K562 (cell line): ENCODE data around the gene ENOX2. TPM values are rescaled to one million over a fixed set of nuclear protein-coding genes. Genes with fewer than 3 reads are reported as not detected.

ENCODE experiments used
- ATAC-seq: fragments of 200-7000 bp; cut with Tn5 transposase; 3 replicates; pipeline ENCODE4 v1.9.1; 2020; ENCODE audit warnings: moderate library complexity
- BruUV-seq: library from RNA; stranded (reverse); fragments of 400-500 nt; replicated peaks from 2 replicates; lab custom pipeline; 2021; lab: Mats Ljungman, UMichigan
- CTCF ChIA-PET: fragments of 300-600 bp; formaldehyde crosslinking; extraction: SDS; loops from one replicate; lab custom pipeline; 2021; ENCODE audit warnings: low intra/inter-chr PET ratio; lab: Yijun Ruan, JAX
- POLR2A ChIA-PET: fragments of 300-600, 350-650 bp; sonication (Branson Sonifier 250); formaldehyde crosslinking; extraction: SDS; loops from one replicate; lab custom pipeline; 2021; ENCODE audit warnings: antibody characterized with exemption, inconsistent platforms; lab: Yijun Ruan, JAX
- DNase-seq, 4 experiments: peaks; one replicate each; pipeline versions ENCODE4 v3.0.0 to v3.0.0-alpha.2; 2011 to 2018; ENCODE audit warnings: low spot score in 3 of 4, mixed read lengths in 3 of 4; ENCODE audit errors: extremely low read depth in 1 of 4
- FAIRE-seq: peaks from 2 replicates; lab custom pipeline; 2011; peaks lifted over from hg19 to GRCh38; lab: Jason Lieb, UNC
- H2AFZ ChIP-seq: 2 replicates; pipeline ENCODE4 v1.6.0; 2011; ENCODE audit warnings: low read depth, low read length, control low read depth, inconsistent platforms
- H3K27ac ChIP-seq: fragments of 200-600 bp; 3 replicates; pipeline ENCODE4 v1.8.0; 2011; ENCODE audit warnings: low read depth, mild to moderate bottlenecking, control low read depth, inconsistent platforms, low read length, moderate library complexity, mixed read lengths; ENCODE audit errors: extremely low read depth
- H3K27me3 ChIP-seq, 2 experiments: fragments of 300-600 bp in 1 of 2; 2 replicates in 1 of 2; 3 replicates in 1 of 2; pipeline versions ENCODE4 v1.6.0 to v1.8.0; 2011; ENCODE audit warnings: inconsistent platforms in 2 of 2, low read length in 2 of 2, mild to moderate bottlenecking in 1 of 2, mixed read lengths in 1 of 2, moderate library complexity in 1 of 2; ENCODE audit not compliant: control insufficient read depth in 2 of 2, insufficient read depth in 2 of 2
- H3K36me3 ChIP-seq: fragments of 300-600 bp; 3 replicates; pipeline ENCODE4 v1.8.0; 2011; ENCODE audit warnings: mild to moderate bottlenecking, low read length, inconsistent platforms; ENCODE audit not compliant: control insufficient read depth, insufficient read depth
- H3K4me1 ChIP-seq, 2 experiments: fragments of 200-600 bp in 1 of 2; replicated peaks in 1 of 2; 2 replicates in 1 of 2; 3 replicates in 1 of 2; pipeline versions ENCODE4 v1.5.1 to v1.8.0; 2011; ENCODE audit warnings: inconsistent platforms in 2 of 2, low read length in 2 of 2, mild to moderate bottlenecking in 1 of 2, mixed read lengths in 1 of 2, moderate library complexity in 1 of 2; ENCODE audit not compliant: control insufficient read depth in 2 of 2, insufficient read depth in 2 of 2
- H3K4me2 ChIP-seq: 2 replicates; pipeline ENCODE4 v1.6.1; 2011; ENCODE audit warnings: low read length, control low read depth, inconsistent platforms, mixed read lengths; ENCODE audit not compliant: insufficient read depth
- H3K4me3 ChIP-seq: fragments of 200-600 bp; sonication (generic), shearing (Covaris generic); 2 replicates; pipeline ENCODE4 v1.5.1; 2016; ENCODE audit warnings: control low read depth, inconsistent platforms
- H3K79me2 ChIP-seq: fragments of 200-600 bp; 3 replicates; pipeline ENCODE4 v1.8.0; 2011; ENCODE audit warnings: low read length, inconsistent platforms; ENCODE audit not compliant: control insufficient read depth, insufficient read depth
- H3K9ac ChIP-seq, 2 experiments: 2 replicates each; pipeline versions ENCODE4 v1.6.0 to v1.6.1; 2011; ENCODE audit warnings: low read depth in 2 of 2, low read length in 2 of 2, control low read depth in 1 of 2, inconsistent platforms in 1 of 2, mild to moderate bottlenecking in 1 of 2, mixed read lengths in 1 of 2; ENCODE audit not compliant: insufficient read depth in 1 of 2
- H3K9me1 ChIP-seq: one replicate; pipeline ENCODE4 v1.6.0; 2011; ENCODE audit warnings: inconsistent platforms, mild to moderate bottlenecking, low read length, moderate library complexity; ENCODE audit not compliant: control insufficient read depth, insufficient read depth
- H3K9me3 ChIP-seq: replicated peaks from 2 replicates; pipeline ENCODE4 v1.5.1; 2011; ENCODE audit warnings: low read depth, low read length, inconsistent platforms; ENCODE audit not compliant: control insufficient read depth, insufficient read depth
- H4K20me1 ChIP-seq: replicated peaks from 2 replicates; pipeline ENCODE4 v1.6.1; 2011; ENCODE audit warnings: low read length, inconsistent platforms, mixed read lengths; ENCODE audit not compliant: control insufficient read depth, insufficient read depth
- GATA2 ChIP-seq: sonication (generic); formaldehyde crosslinking; IDR thresholded peaks from 2 replicates; pipeline ENCODE4 v1.4.0; 2020; ENCODE audit warnings: mild to moderate bottlenecking, missing genetic modification reagents
- HDAC8 ChIP-seq: fragments of 450-650 bp; IDR thresholded peaks from 2 replicates; pipeline ENCODE4 v1.6.1; 2016; ENCODE audit warnings: mild to moderate bottlenecking, missing genetic modification characterization, moderate library complexity, missing compliant biosample characterization
- ILF3 ChIP-seq: fragments of 450-650 bp; IDR thresholded peaks from 2 replicates; pipeline ENCODE4 v1.6.1; 2018; ENCODE audit warnings: antibody characterized with exemption, mild to moderate bottlenecking, moderate library complexity, borderline replicate concordance
- ILK ChIP-seq: fragments of 450-650 bp; IDR thresholded peaks from 2 replicates; pipeline ENCODE4 v1.6.1; 2016; ENCODE audit warnings: missing genetic modification characterization, low read depth, mild to moderate bottlenecking, missing compliant biosample characterization, moderate library complexity, borderline replicate concordance
- JUN ChIP-seq, 2 experiments: sonication (generic) in 1 of 2; formaldehyde crosslinking in 1 of 2; IDR thresholded peaks; 2 replicates each; pipeline versions ENCODE4 v1.6.1 to v1.8.0; 2012 to 2022; ENCODE audit warnings: borderline replicate concordance in 2 of 2, mild to moderate bottlenecking in 2 of 2, improper control_type of control experiment in 1 of 2, low read depth in 1 of 2, low read length in 1 of 2, missing genetic modification reagents in 1 of 2
- MECOM ChIP-seq: fragments of 250-450 bp; sonication (Bioruptor Pico); IDR thresholded peaks from 2 replicates; pipeline ENCODE4 v1.8.0; 2022; ENCODE audit warnings: inconsistent platforms
- MED1 ChIP-seq: sonication (generic); formaldehyde crosslinking; IDR thresholded peaks from 2 replicates; pipeline ENCODE4 v1.8.1; 2023; ENCODE audit warnings: missing genetic modification reagents, borderline replicate concordance
- NR3C1 ChIP-seq: sonication (generic); formaldehyde crosslinking; IDR thresholded peaks from 2 replicates; pipeline ENCODE4 v1.8.1; 2022; ENCODE audit warnings: missing genetic modification reagents
- POLR2A ChIP-seq: fragments of 450-650 bp; conservative IDR thresholded peaks from 2 replicates; pipeline ENCODE4 v1.6.1; 2016
- RBM39 ChIP-seq: fragments of 200-400 bp; formaldehyde crosslinking; optimal IDR thresholded peaks from 2 replicates; pipeline ENCODE3; 2018; ENCODE audit warnings: low read depth, low read length
- SPI1 ChIP-seq: IDR thresholded peaks from 2 replicates; pipeline ENCODE4 v1.6.1; 2011; ENCODE audit warnings: low read depth, low read length, control low read depth, borderline replicate concordance
- TCF7L2 ChIP-seq: fragments of 150-350 bp; IDR thresholded peaks from 2 replicates; pipeline ENCODE4 v1.6.1; 2016; ENCODE audit warnings: low read depth, mild to moderate bottlenecking, low read length, moderate library complexity
- TRIM24 ChIP-seq, 2 experiments: fragments of 450-650 bp; IDR thresholded peaks; 2 replicates each; pipeline ENCODE4 v1.6.1; 2016
- ZNF3 ChIP-seq: fragments of 250-450 bp; sonication (Bioruptor Pico); IDR thresholded peaks from 2 replicates; pipeline ENCODE4 v1.5.0; 2021; ENCODE audit warnings: mild to moderate bottlenecking, moderate library complexity
- ZNF324 ChIP-seq: fragments of 250-450 bp; sonication (Bioruptor Pico); IDR thresholded peaks from 2 replicates; pipeline ENCODE4 v1.4.0; 2020; ENCODE audit warnings: mild to moderate bottlenecking
- ZZZ3 ChIP-seq: fragments of 450-650 bp; IDR thresholded peaks from 2 replicates; pipeline ENCODE4 v1.6.1; 2016; ENCODE audit warnings: antibody characterized with exemption, mild to moderate bottlenecking, moderate library complexity
- WGBS: fragments of 100-300 bp; shearing (Covaris generic); methylation state at CpG from one replicate; pipeline ENCODE4 v1.1.6; 2016; ENCODE audit warnings: low coverage, mixed read lengths; ENCODE audit not compliant: insufficient coverage; ENCODE audit errors: missing lambda C conversion rate; 5-methylcytosine and 5-hydroxymethylcytosine counted together
- in situ Hi-C: fragments of 300-500 bp; cut with MboI; formaldehyde crosslinking; loops from 4 replicates; pipeline ENCODE4 v1.15.0; 2018; ENCODE audit warnings: inconsistent platforms, mixed read lengths
- intact Hi-C: fragments of 100-400 bp; cut with micrococcal nuclease; formaldehyde crosslinking; loops from 2 replicates; pipeline ENCODE4 v1.14.2; 2022
- polyA plus RNA-seq, 8 experiments: library from polyadenylated mRNA; depleted of rRNA in 4 of 8; stranded (reverse) in 5 of 8; unstranded in 3 of 8; fragments of >200 nt; fragmentation: Nextera tagmentation in 2 of 8; fragmentation: Illumina TruSeq in 1 of 8; extraction: Ambion mirVana in 2 of 8; extraction: Trizol in 1 of 8; gene quantifications; 2 replicates each; pipeline versions ENCODE4 v1.2.1 to v1.2.3, GENCODE V29; 2011 to 2014; ENCODE audit warnings: inconsistent platforms in 1 of 8, missing spikeins in 1 of 8
- total RNA-seq, 7 experiments: library from RNA; depleted of rRNA in 6 of 7; stranded (reverse); fragments of >200 nt in 6 of 7; fragmentation: Illumina TruSeq in 2 of 7; extraction: Trizol in 2 of 7; gene quantifications; 2 replicates each; pipeline versions ENCODE4 v1.2.1 to v1.2.3, GENCODE V29; 2011 to 2021; ENCODE audit warnings: low replicate concordance in 1 of 7
- TF ChIP-seq, protein P1 (sequence below): fragments of 250-450 bp; sonication (Bioruptor Pico); IDR thresholded peaks from 2 replicates; pipeline ENCODE4 v1.8.0; 2022; ENCODE audit warnings: moderate library complexity, mild to moderate bottlenecking, inconsistent platforms
- TF ChIP-seq, protein P2 (sequence below): IDR thresholded peaks from 2 replicates; pipeline ENCODE4 v1.6.1; 2016; ENCODE audit warnings: missing genetic modification characterization, missing compliant biosample characterization
- TF ChIP-seq, protein P3 (sequence below): fragments of 450-650 bp; conservative IDR thresholded peaks from 2 replicates; pipeline ENCODE4 v1.6.1; 2016; ENCODE audit warnings: missing genetic modification characterization, low read depth, mild to moderate bottlenecking, missing compliant biosample characterization, moderate library complexity
- TF ChIP-seq, protein P4 (sequence below): conservative IDR thresholded peaks from 2 replicates; pipeline ENCODE4 v1.6.1; 2011; ENCODE audit warnings: low read depth, mild to moderate bottlenecking, low read length; ENCODE audit not compliant: control insufficient read depth

ENOX2 gene
- total and polyA plus RNA-seq, 9 of the 15 experiments (the other 6 are each of a cell fraction or from before 2014, with no cell fraction given): 6.1 to 24.0 (median 13.8) TPM

DNA sequence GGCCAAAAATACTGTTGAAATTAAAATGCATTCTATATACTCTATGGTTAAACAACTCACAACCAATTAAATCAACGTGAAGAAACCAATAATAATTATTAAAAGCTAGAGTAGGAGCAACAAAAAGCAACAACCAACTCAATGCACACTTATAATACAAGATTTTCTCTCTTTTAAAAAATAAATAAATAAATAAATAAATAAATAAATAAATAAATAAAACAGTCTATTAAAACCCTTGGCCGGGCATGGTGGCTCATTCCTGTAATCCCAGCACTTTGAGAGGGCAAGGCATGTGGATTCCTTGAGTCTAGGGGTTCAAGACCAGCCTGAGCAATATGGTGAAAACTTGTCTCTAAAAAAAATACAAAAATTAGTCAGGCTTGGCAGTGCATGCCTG, 62.7 kb downstream of the ENOX2 start:
- intact Hi-C loops: no loop called here
- 12% methylated on average over 2 of the region's 2 CpGs for WGBS
- Histone ChIP-seq H3K9ac (no peak overlapping the region), H4K20me1 (no peaks in the 10 kb centered on the region), H2AFZ (no peak overlapping the region), H3K9me3 (no peaks in the 10 kb centered on the region), H3K4me3 (no peak overlapping the region), H3K4me1 (peaks cover 0 to 18% of the 10 kb centered on the region in 2 experiments; a peak in 2 of 5 replicates), H3K4me2 (no peak overlapping the region), H3K79me2 (no peaks in the 10 kb centered on the region), H3K27me3 (no peaks in the 10 kb centered on the region), H3K36me3 (no peaks in the 10 kb centered on the region), H3K9me1 (no peaks in the 10 kb centered on the region), H3K27ac (no peak overlapping the region)
- ChIA-PET POLR2A (no interaction called here), CTCF (no interaction called here)
- in situ Hi-C loops: no loop called here
- BruUV-seq: no TSS peak
- no peak for DNase-seq
- TF ChIP-seq ZNF324 (CRISPR knock-in tag) (no peak), HDAC8 (tag) (no peak), ILF3 (no peak), TRIM24 (IDR thresholded peaks at IDR 0.05) (no peak), ZZZ3 (no peak), ZNF3 (CRISPR knock-in tag) (no peak), RBM39 (no peak), JUN (IDR thresholded peaks at IDR 0.05; ENCODE audit: borderline replicate concordance, low read depth, low read length) (no peak), JUN (CRISPR knock-in tag; IDR thresholded peaks at IDR 0.05; ENCODE audit: borderline replicate concordance) (no peak), NR3C1 (CRISPR knock-in tag) (no peak), MED1 (CRISPR knock-in tag) (no peak), GATA2 (no peak), ILK (tag) (no peak), TCF7L2 (no peak), POLR2A (no peak), MECOM (CRISPR knock-in tag) (no peak), SPI1 (no peak)
- TF ChIP-seq, protein P1, sequence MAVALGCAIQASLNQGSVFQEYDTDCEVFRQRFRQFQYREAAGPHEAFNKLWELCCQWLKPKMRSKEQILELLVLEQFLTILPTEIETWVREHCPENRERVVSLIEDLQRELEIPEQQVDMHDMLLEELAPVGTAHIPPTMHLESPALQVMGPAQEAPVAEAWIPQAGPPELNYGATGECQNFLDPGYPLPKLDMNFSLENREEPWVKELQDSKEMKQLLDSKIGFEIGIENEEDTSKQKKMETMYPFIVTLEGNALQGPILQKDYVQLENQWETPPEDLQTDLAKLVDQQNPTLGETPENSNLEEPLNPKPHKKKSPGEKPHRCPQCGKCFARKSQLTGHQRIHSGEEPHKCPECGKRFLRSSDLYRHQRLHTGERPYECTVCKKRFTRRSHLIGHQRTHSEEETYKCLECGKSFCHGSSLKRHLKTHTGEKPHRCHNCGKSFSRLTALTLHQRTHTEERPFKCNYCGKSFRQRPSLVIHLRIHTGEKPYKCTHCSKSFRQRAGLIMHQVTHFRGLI (CRISPR knock-in tag): no peak
- TF ChIP-seq, protein P2, sequence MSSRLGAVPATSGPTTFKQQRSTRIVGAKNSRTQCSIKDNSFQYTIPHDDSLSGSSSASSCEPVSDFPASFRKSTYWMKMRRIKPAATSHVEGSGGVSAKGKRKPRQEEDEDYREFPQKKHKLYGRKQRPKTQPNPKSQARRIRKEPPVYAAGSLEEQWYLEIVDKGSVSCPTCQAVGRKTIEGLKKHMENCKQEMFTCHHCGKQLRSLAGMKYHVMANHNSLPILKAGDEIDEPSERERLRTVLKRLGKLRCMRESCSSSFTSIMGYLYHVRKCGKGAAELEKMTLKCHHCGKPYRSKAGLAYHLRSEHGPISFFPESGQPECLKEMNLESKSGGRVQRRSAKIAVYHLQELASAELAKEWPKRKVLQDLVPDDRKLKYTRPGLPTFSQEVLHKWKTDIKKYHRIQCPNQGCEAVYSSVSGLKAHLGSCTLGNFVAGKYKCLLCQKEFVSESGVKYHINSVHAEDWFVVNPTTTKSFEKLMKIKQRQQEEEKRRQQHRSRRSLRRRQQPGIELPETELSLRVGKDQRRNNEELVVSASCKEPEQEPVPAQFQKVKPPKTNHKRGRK (tag): no peak
- TF ChIP-seq, protein P3, sequence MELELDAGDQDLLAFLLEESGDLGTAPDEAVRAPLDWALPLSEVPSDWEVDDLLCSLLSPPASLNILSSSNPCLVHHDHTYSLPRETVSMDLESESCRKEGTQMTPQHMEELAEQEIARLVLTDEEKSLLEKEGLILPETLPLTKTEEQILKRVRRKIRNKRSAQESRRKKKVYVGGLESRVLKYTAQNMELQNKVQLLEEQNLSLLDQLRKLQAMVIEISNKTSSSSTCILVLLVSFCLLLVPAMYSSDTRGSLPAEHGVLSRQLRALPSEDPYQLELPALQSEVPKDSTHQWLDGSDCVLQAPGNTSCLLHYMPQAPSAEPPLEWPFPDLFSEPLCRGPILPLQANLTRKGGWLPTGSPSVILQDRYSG (tag): no peak
- TF ChIP-seq, protein P4, sequence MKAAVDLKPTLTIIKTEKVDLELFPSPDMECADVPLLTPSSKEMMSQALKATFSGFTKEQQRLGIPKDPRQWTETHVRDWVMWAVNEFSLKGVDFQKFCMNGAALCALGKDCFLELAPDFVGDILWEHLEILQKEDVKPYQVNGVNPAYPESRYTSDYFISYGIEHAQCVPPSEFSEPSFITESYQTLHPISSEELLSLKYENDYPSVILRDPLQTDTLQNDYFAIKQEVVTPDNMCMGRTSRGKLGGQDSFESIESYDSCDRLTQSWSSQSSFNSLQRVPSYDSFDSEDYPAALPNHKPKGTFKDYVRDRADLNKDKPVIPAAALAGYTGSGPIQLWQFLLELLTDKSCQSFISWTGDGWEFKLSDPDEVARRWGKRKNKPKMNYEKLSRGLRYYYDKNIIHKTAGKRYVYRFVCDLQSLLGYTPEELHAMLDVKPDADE: no peak
- no peak for FAIRE-seq
- ATAC-seq: no peak
